Measurements from ENCODE around the gene PDZRN3. TPM values are rescaled to one million over a fixed set of nuclear protein-coding genes. Genes with fewer than 3 reads are reported as not detected.

The PDZRN3 gene
- total and polyA plus RNA-seq, 3 donors from 2014 or later, result 15.8 to 30.8 (median 23.1) TPM

GRCh38 chr3:73584873-73585272 is 39.9 kb downstream of the PDZRN3 start:
- no peaks in the 10 kb centered on the region for H3K4me1 ChIP-seq
- DNase-seq, result no peak
- no peaks in the 10 kb centered on the region for H3K27me3 ChIP-seq
- intact Hi-C loops (cut with DNase I; ENCODE audit: low total_unique reads), result no loop called here
- no peak overlapping the region for H3K27ac ChIP-seq
- H3K4me3 ChIP-seq, result no peak overlapping the region
- TF ChIP-seq CTCF (IDR thresholded peaks at IDR 0.05) (no peak), POLR2A (IDR thresholded peaks at IDR 0.05) (no peak)
- no peaks in the 10 kb centered on the region for H3K9me3 ChIP-seq
- H3K36me3 ChIP-seq (ENCODE audit: low read depth, missing control alignments), result no peaks in the 10 kb centered on the region

GRCh38 chr3:73582535-73582934 is 42.2 kb downstream of the PDZRN3 start:
- no peak overlapping the region for H3K27ac ChIP-seq
- no peaks in the 10 kb centered on the region for H3K27me3 ChIP-seq
- intact Hi-C loops (cut with DNase I; ENCODE audit: low total_unique reads), result no loop called here
- no peaks in the 10 kb centered on the region for H3K9me3 ChIP-seq
- no peak for TF ChIP-seq CTCF (IDR thresholded peaks at IDR 0.05)
- no peak for TF ChIP-seq POLR2A (IDR thresholded peaks at IDR 0.05)
- no peak for DNase-seq
- no peaks in the 10 kb centered on the region for H3K4me1 ChIP-seq
- no peak overlapping the region for H3K4me3 ChIP-seq
- no peaks in the 10 kb centered on the region for H3K36me3 ChIP-seq (ENCODE audit: low read depth, missing control alignments)
- 81 to 84% methylated on average over 4 of the region's 4 CpGs for WGBS, 2 donors

GRCh38 chr3:73581134-73581846 is 43.5 kb downstream of the PDZRN3 start:
- TF ChIP-seq CTCF (IDR thresholded peaks at IDR 0.05), result no peak
- no peak for TF ChIP-seq POLR2A (IDR thresholded peaks at IDR 0.05)
- 87 to 88% methylated on average over 2 of the region's 2 CpGs for WGBS, 2 donors
- Histone ChIP-seq H3K4me3 (no peak overlapping the region), H3K4me1 (no peaks in the 10 kb centered on the region), H3K27ac (no peak overlapping the region), H3K9me3 (no peaks in the 10 kb centered on the region), H3K27me3 (no peaks in the 10 kb centered on the region), H3K36me3 (ENCODE audit: low read depth, missing control alignments) (no peaks in the 10 kb centered on the region)
- intact Hi-C loops (cut with DNase I; ENCODE audit: low total_unique reads), result no loop called here
- no peak for DNase-seq

GRCh38 chr3:73580343-73580742 is 44.4 kb downstream of the PDZRN3 start:
- H3K36me3 ChIP-seq (ENCODE audit: low read depth, missing control alignments), result no peaks in the 10 kb centered on the region
- TF ChIP-seq POLR2A (IDR thresholded peaks at IDR 0.05) (no peak), CTCF (IDR thresholded peaks at IDR 0.05) (no peak)
- no peaks in the 10 kb centered on the region for H3K27me3 ChIP-seq
- H3K9me3 ChIP-seq, result no peaks in the 10 kb centered on the region
- DNase-seq, result no peak
- WGBS, 2 donors, result 71 to 77% methylated on average over 2 of the region's 2 CpGs
- intact Hi-C loops (cut with DNase I; ENCODE audit: low total_unique reads), result no loop called here
- no peak overlapping the region for H3K4me3 ChIP-seq
- no peaks in the 10 kb centered on the region for H3K4me1 ChIP-seq
- no peak overlapping the region for H3K27ac ChIP-seq

- H3K27ac ChIP-seq, result no peak overlapping the region
- intact Hi-C loops (cut with DNase I; ENCODE audit: low total_unique reads), result no loop called here
- H3K4me1 ChIP-seq, result no peaks in the 10 kb centered on the region
- WGBS, 2 donors, result 89 to 94% methylated on average over 5 of the region's 5 CpGs
- no peak for DNase-seq
- no peaks in the 10 kb centered on the region for H3K36me3 ChIP-seq (ENCODE audit: low read depth, missing control alignments)
- no peaks in the 10 kb centered on the region for H3K9me3 ChIP-seq
- H3K4me3 ChIP-seq, result no peak overlapping the region
- no peak for TF ChIP-seq POLR2A (IDR thresholded peaks at IDR 0.05)
- no peaks in the 10 kb centered on the region for H3K27me3 ChIP-seq
Measured at GRCh38 chr3:73577704-73578103, 47.0 kb downstream of the PDZRN3 start.
